ENCODE measurements around the gene LHX5. TPM values are rescaled to one million over a fixed set of nuclear protein-coding genes. Genes with fewer than 3 reads are reported as not detected.

The LHX5 gene
- total and polyA plus RNA-seq, 4 donors, result 1.6 to 13.2 (median 8.2) TPM

GRCh38 chr12:113473400-113473799 lies 1.7 kb upstream of the LHX5 start:
- H3K27ac ChIP-seq (ENCODE audit: low read depth, low read length), result no peak overlapping the region
- WGBS (ENCODE audit: insufficient coverage), result 10% methylated on average over 4 of the region's 6 CpGs

GRCh38 chr12:113472191-113473121 lies 785 bp upstream of the LHX5 start:
- peaks cover 3% of the 10 kb centered on the region for H3K36me3 ChIP-seq (ENCODE audit: control insufficient read depth, insufficient read depth, low read length)
- peak overlapping the region; percentile 31 for H3K4me3 ChIP-seq (ENCODE audit: low read depth, low read length)
- DNase-seq (ENCODE audit: low read depth in 4 of 6, low spot score in 6 of 6), result peak in 2 of 6 donors; percentile 44 to 73
- H3K27me3 ChIP-seq (ENCODE audit: control insufficient read depth, insufficient read depth, low read length), result peaks cover 95% of the 10 kb centered on the region
- H3K9me3 ChIP-seq (ENCODE audit: control insufficient read depth, insufficient read depth, low read length), result no peaks in the 10 kb centered on the region
- H3K4me1 ChIP-seq (ENCODE audit: control insufficient read depth, insufficient read depth, low read length), result peaks cover 15% of the 10 kb centered on the region
- WGBS (ENCODE audit: insufficient coverage), result under 1% methylated on average over 51 of the region's 51 CpGs
- peak overlapping the region; percentile 15 for H3K27ac ChIP-seq (ENCODE audit: low read depth, low read length)

More at GRCh38 chr12:113473400-113473799, 1.7 kb upstream of the LHX5 start:
- peaks cover 18% of the 10 kb centered on the region for H3K4me1 ChIP-seq (ENCODE audit: control insufficient read depth, insufficient read depth, low read length)
- no peaks in the 10 kb centered on the region for H3K9me3 ChIP-seq (ENCODE audit: control insufficient read depth, insufficient read depth, low read length)
- H3K27me3 ChIP-seq (ENCODE audit: control insufficient read depth, insufficient read depth, low read length), result peaks cover 95% of the 10 kb centered on the region
- H3K4me3 ChIP-seq (ENCODE audit: low read depth, low read length), result peak overlapping the region; percentile 9
- peak in 1 of 6 donors; percentile 8 for DNase-seq (ENCODE audit: low read depth in 4 of 6, low spot score in 6 of 6)
- no peaks in the 10 kb centered on the region for H3K36me3 ChIP-seq (ENCODE audit: control insufficient read depth, insufficient read depth, low read length)

- WGBS (ENCODE audit: insufficient coverage), result under 1% methylated on average over 44 of the region's 53 CpGs
Measured at GRCh38 chr12:113470871-113471618, 626 bp downstream of the LHX5 start.

GRCh38 chr12:113469949-113470743 lies 1.5 kb downstream of the LHX5 start:
- no peaks in the 10 kb centered on the region for H3K9me3 ChIP-seq (ENCODE audit: control insufficient read depth, insufficient read depth, low read length)
- peak in 1 of 6 donors; percentile 28 for DNase-seq (ENCODE audit: low read depth in 4 of 6, low spot score in 6 of 6)
- H3K27ac ChIP-seq (ENCODE audit: low read depth, low read length), result no peak overlapping the region
- peaks cover 22% of the 10 kb centered on the region for H3K4me1 ChIP-seq (ENCODE audit: control insufficient read depth, insufficient read depth, low read length)
- H3K36me3 ChIP-seq (ENCODE audit: control insufficient read depth, insufficient read depth, low read length), result peaks cover 14% of the 10 kb centered on the region
- peaks cover 99% of the 10 kb centered on the region for H3K27me3 ChIP-seq (ENCODE audit: control insufficient read depth, insufficient read depth, low read length)
- peak overlapping the region; percentile 26 for H3K4me3 ChIP-seq (ENCODE audit: low read depth, low read length)
- WGBS (ENCODE audit: insufficient coverage), result 2% methylated on average over 14 of the region's 19 CpGs

More at GRCh38 chr12:113470871-113471618, 626 bp downstream of the LHX5 start:
- DNase-seq (ENCODE audit: low read depth in 4 of 6, low spot score in 6 of 6), result peak in 2 of 6 donors; percentile 27 to 29
- Histone ChIP-seq H3K27me3 (ENCODE audit: control insufficient read depth, insufficient read depth, low read length) (peaks cover 99% of the 10 kb centered on the region), H3K9me3 (ENCODE audit: control insufficient read depth, insufficient read depth, low read length) (no peaks in the 10 kb centered on the region), H3K4me3 (ENCODE audit: low read depth, low read length) (peak overlapping the region; percentile 26), H3K36me3 (ENCODE audit: control insufficient read depth, insufficient read depth, low read length) (peaks cover 14% of the 10 kb centered on the region), H3K27ac (ENCODE audit: low read depth, low read length) (no peak overlapping the region), H3K4me1 (ENCODE audit: control insufficient read depth, insufficient read depth, low read length) (peaks cover 16% of the 10 kb centered on the region)

GRCh38 chr12:113469224-113469948 lies 2.3 kb downstream of the LHX5 start:
- peaks cover 14% of the 10 kb centered on the region for H3K36me3 ChIP-seq (ENCODE audit: control insufficient read depth, insufficient read depth, low read length)
- H3K4me1 ChIP-seq (ENCODE audit: control insufficient read depth, insufficient read depth, low read length), result peaks cover 30% of the 10 kb centered on the region
- H3K4me3 ChIP-seq (ENCODE audit: low read depth, low read length), result peak overlapping the region; percentile 26
- peaks cover 99% of the 10 kb centered on the region for H3K27me3 ChIP-seq (ENCODE audit: control insufficient read depth, insufficient read depth, low read length)
- no peak overlapping the region for H3K27ac ChIP-seq (ENCODE audit: low read depth, low read length)
- peak in 2 of 6 donors; percentile 8 to 69 for DNase-seq (ENCODE audit: low read depth in 4 of 6, low spot score in 6 of 6)
- no peaks in the 10 kb centered on the region for H3K9me3 ChIP-seq (ENCODE audit: control insufficient read depth, insufficient read depth, low read length)
- 2% methylated on average over 16 of the region's 17 CpGs for WGBS (ENCODE audit: insufficient coverage)

GRCh38 chr12:113468365-113469223 lies 3.1 kb downstream of the LHX5 start:
- Histone ChIP-seq H3K27me3 (ENCODE audit: control insufficient read depth, insufficient read depth, low read length) (peaks cover 100% of the 10 kb centered on the region), H3K36me3 (ENCODE audit: control insufficient read depth, insufficient read depth, low read length) (peaks cover 17% of the 10 kb centered on the region), H3K4me1 (ENCODE audit: control insufficient read depth, insufficient read depth, low read length) (peaks cover 38% of the 10 kb centered on the region), H3K4me3 (ENCODE audit: low read depth, low read length) (peak overlapping the region; percentile 16), H3K27ac (ENCODE audit: low read depth, low read length) (no peak overlapping the region), H3K9me3 (ENCODE audit: control insufficient read depth, insufficient read depth, low read length) (no peaks in the 10 kb centered on the region)
- WGBS (ENCODE audit: insufficient coverage), result 1% methylated on average over 30 of the region's 38 CpGs
- peak in 2 of 6 donors; percentile 8 to 56 for DNase-seq (ENCODE audit: low read depth in 4 of 6, low spot score in 6 of 6)

- Histone ChIP-seq H3K4me3 (ENCODE audit: low read depth, low read length) (peak overlapping the region; percentile 21), H3K27ac (ENCODE audit: low read depth, low read length) (no peak overlapping the region), H3K9me3 (ENCODE audit: control insufficient read depth, insufficient read depth, low read length) (no peaks in the 10 kb centered on the region), H3K4me1 (ENCODE audit: control insufficient read depth, insufficient read depth, low read length) (peaks cover 44% of the 10 kb centered on the region), H3K27me3 (ENCODE audit: control insufficient read depth, insufficient read depth, low read length) (peaks cover 99% of the 10 kb centered on the region), H3K36me3 (ENCODE audit: control insufficient read depth, insufficient read depth, low read length) (peaks cover 17% of the 10 kb centered on the region)
- WGBS (ENCODE audit: insufficient coverage), result under 1% methylated on average over 77 of the region's 78 CpGs
- peak in 2 of 6 donors; percentile 9 to 44 for DNase-seq (ENCODE audit: low read depth in 4 of 6, low spot score in 6 of 6)
Measured at GRCh38 chr12:113467502-113468364, 3.9 kb downstream of the LHX5 start.

Data from spinal cord (tissue), 10 donors.